ENCODE data around the gene CCDC30. TPM values are rescaled to one million over a fixed set of nuclear protein-coding genes. Genes with fewer than 3 reads are reported as not detected.
A peak's percentile ranks its signal among the peaks of the same experiment; 100 is the strongest.

CCDC30 gene
- total and polyA plus RNA-seq, 9 of the 15 experiments (the other 6 are each of a cell fraction or from before 2014, with no cell fraction given) = 0.05 to 0.91 (median 0.24) TPM

GRCh38 chr1:42658877-42659337, 195.8 kb downstream of the CCDC30 start (continued):
- 0 out of 2 replicates have a peak, but pooled peaks have one; percentile 45 for TF ChIP-seq ZNF609 (CRISPR knock-in tag; IDR thresholded peaks at IDR 0.05; ENCODE audit: borderline replicate concordance)
- TF ChIP-seq THAP7 (CRISPR knock-in tag; IDR thresholded peaks at IDR 0.05) = no peak
- no peak for TF ChIP-seq CEBPZ (IDR thresholded peaks at IDR 0.05; ENCODE audit: borderline replicate concordance, low read depth, low read length)
- no peak for TF ChIP-seq CREBBP (IDR thresholded peaks at IDR 0.05; ENCODE audit: low read depth, low read length)
- TF ChIP-seq ZNF224 (CRISPR knock-in tag; IDR thresholded peaks at IDR 0.05) = 0 out of 2 replicates have a peak, but pooled peaks have one; percentile 44
- TF ChIP-seq GTF2E2 (tag; IDR thresholded peaks at IDR 0.05) = 0 out of 2 replicates have a peak, but pooled peaks have one; percentile 1
- TF ChIP-seq ZNF239 (CRISPR knock-in tag; IDR thresholded peaks at IDR 0.05) = no peak
- TF ChIP-seq KLF6 (CRISPR knock-in tag; IDR thresholded peaks at IDR 0.05; ENCODE audit: borderline replicate concordance) = no peak
- 0 out of 2 replicates have a peak, but pooled peaks have one; percentile 47 for TF ChIP-seq E2F4 (CRISPR knock-in tag; IDR thresholded peaks at IDR 0.05; ENCODE audit: low read depth)
- TF ChIP-seq XRCC5 (IDR thresholded peaks at IDR 0.05; ENCODE audit: low read depth, low read length) = no peak
- no peak for TF ChIP-seq BCL6 (CRISPR knock-in tag; IDR thresholded peaks at IDR 0.05)
- TF ChIP-seq NR2C2 (CRISPR knock-in tag; IDR thresholded peaks at IDR 0.05) = no peak
- TF ChIP-seq NR2C2 (tag; IDR thresholded peaks at IDR 0.05) = 0 out of 2 replicates have a peak, but pooled peaks have one; percentile 6
- no peak for TF ChIP-seq CBX2 (IDR thresholded peaks at IDR 0.05; ENCODE audit: insufficient read depth, low read length, poor library complexity, severe bottlenecking)
- no peak for TF ChIP-seq BRCA1 (IDR thresholded peaks at IDR 0.05)
- TF ChIP-seq BRCA1 (CRISPR knock-in tag; IDR thresholded peaks at IDR 0.05) = no peak
- no peak for TF ChIP-seq ARID3B (CRISPR knock-in tag; IDR thresholded peaks at IDR 0.05; ENCODE audit: borderline replicate concordance)
